B cell (primary cell): ENCODE data around the gene SH2D3C. TPM values are rescaled to one million over a fixed set of nuclear protein-coding genes. Genes with fewer than 3 reads are reported as not detected.

Experiments used
- ATAC-seq: fragments of 200-7000 bp; cut with Tn5 transposase; one replicate; pipeline ENCODE4 v1.10.0; 2021; ENCODE audit warnings: low read depth, mild to moderate bottlenecking, moderate number of reproducible peaks, moderate library complexity
- CTCF ChIA-PET: fragments of 350-600 bp; sonication (Branson Sonifier 250); formaldehyde crosslinking; loops from one replicate; lab custom pipeline; 2021; ENCODE audit warnings: antibody characterized with exemption, inconsistent platforms; lab: Charles Lee
- POLR2A ChIA-PET: fragments of 350-600 bp; sonication (Branson Sonifier 250); formaldehyde crosslinking; loops from one replicate; lab custom pipeline; 2021; ENCODE audit warnings: antibody characterized with exemption; lab: Charles Lee
- DNase-seq: peaks from one replicate; pipeline ENCODE4 v3.0.0; 2013
- H2AFZ ChIP-seq: 2 replicates; pipeline ENCODE4 v1.6.1; 2012; ENCODE audit warnings: mild to moderate bottlenecking, low read depth, low read length; ENCODE audit not compliant: insufficient read depth, poor library complexity, severe bottlenecking
- H3K27ac ChIP-seq, 2 donors: 1 replicate in 1 of 2; 2 replicates in 1 of 2; pipeline ENCODE4 v1.5.1; 2012 to 2013; ENCODE audit warnings: low read length in 2 of 2, mild to moderate bottlenecking in 2 of 2, moderate library complexity in 1 of 2
- H3K27me3 ChIP-seq, 4 experiments: fragments of 200-600 bp in 1 of 4; sonication (generic) in 1 of 4; replicated peaks in 1 of 4; 1 replicate in 2 of 4; 2 replicates in 2 of 4; pipeline versions ENCODE4 v1.6.1 to v1.7.0; 2013 to 2016; ENCODE audit warnings: low read length in 3 of 4, mild to moderate bottlenecking in 2 of 4, mixed read lengths in 1 of 4, moderate library complexity in 1 of 4; ENCODE audit not compliant: insufficient read depth in 4 of 4, control insufficient read depth in 3 of 4; ENCODE audit errors: control extremely low read depth in 1 of 4
- H3K36me3 ChIP-seq, 2 experiments: replicated peaks in 1 of 2; 1 replicate in 1 of 2; 2 replicates in 1 of 2; pipeline versions ENCODE4 v1.6.1 to v1.7.1; 2013; ENCODE audit warnings: low read length in 1 of 2; ENCODE audit not compliant: insufficient read depth in 2 of 2, control insufficient read depth in 1 of 2; ENCODE audit errors: control extremely low read depth in 1 of 2, extremely low read depth in 1 of 2
- H3K4me1 ChIP-seq, 2 donors: fragments of 200-600 bp in 1 of 2; sonication (generic) in 1 of 2; 1 replicate in 1 of 2; 2 replicates in 1 of 2; pipeline versions ENCODE4 v1.5.1 to v1.6.1; 2013 to 2017; ENCODE audit warnings: low read length in 2 of 2; ENCODE audit not compliant: control insufficient read depth in 2 of 2, insufficient read depth in 2 of 2
- H3K4me2 ChIP-seq: replicated peaks from 2 replicates; pipeline ENCODE3; 2012; ENCODE audit warnings: mild to moderate bottlenecking, low read depth, low read length; ENCODE audit not compliant: poor library complexity, severe bottlenecking
- H3K4me3 ChIP-seq, 5 experiments: fragments of 200-600 bp in 1 of 5; sonication (generic) in 1 of 5; 1 replicate in 3 of 5; 2 replicates in 2 of 5; pipeline versions ENCODE4 v1.5.1 to v1.7.0; 2011 to 2016; ENCODE audit warnings: low read length in 4 of 5, mild to moderate bottlenecking in 4 of 5, low read depth in 2 of 5, control low read depth in 1 of 5, moderate library complexity in 1 of 5; ENCODE audit not compliant: insufficient read depth in 1 of 5; ENCODE audit errors: control extremely low read depth in 1 of 5, extremely low read depth in 1 of 5
- H3K79me2 ChIP-seq: fragments of 200-600 bp; sonication (generic); one replicate; pipeline ENCODE4 v1.6.0; 2016; ENCODE audit warnings: low read length; ENCODE audit not compliant: control insufficient read depth, insufficient read depth
- H3K9ac ChIP-seq: fragments of 200-600 bp; sonication (generic); 2 replicates; pipeline ENCODE4 v1.6.1; 2017; ENCODE audit warnings: mild to moderate bottlenecking, low read length, moderate library complexity
- H3K9me3 ChIP-seq, 3 donors: one replicate each; pipeline versions ENCODE4 v1.6.1 to v1.7.1; 2013; ENCODE audit warnings: low read length in 2 of 3; ENCODE audit not compliant: control insufficient read depth in 2 of 3, insufficient read depth in 1 of 3; ENCODE audit errors: control extremely low read depth in 1 of 3
- H4K20me1 ChIP-seq: 2 replicates; pipeline ENCODE4 v1.6.0; 2012; ENCODE audit warnings: mild to moderate bottlenecking, low read length; ENCODE audit not compliant: insufficient read depth, control insufficient read depth, poor library complexity, severe bottlenecking
- H3K27ac Mint-ChIP-seq: one replicate; pipeline ENCODE4 v1.8.0; 2021; ENCODE audit warnings: mixed read lengths
- H3K27me3 Mint-ChIP-seq: one replicate; pipeline ENCODE4 v1.8.0; 2021; ENCODE audit warnings: mixed read lengths
- H3K4me1 Mint-ChIP-seq: one replicate; pipeline ENCODE4 v1.8.0; 2021; ENCODE audit warnings: mixed read lengths
- H3K4me3 Mint-ChIP-seq: one replicate; pipeline ENCODE4 v1.8.0; 2021; ENCODE audit warnings: mixed read lengths
- H3K9me3 Mint-ChIP-seq: one replicate; pipeline ENCODE4 v1.8.0; 2022; ENCODE audit warnings: mixed read lengths; ENCODE audit not compliant: insufficient read depth
- EZH2 ChIP-seq: IDR thresholded peaks from 2 replicates; pipeline ENCODE4 v1.6.1; 2012; ENCODE audit warnings: borderline replicate concordance, low read depth, mild to moderate bottlenecking, moderate library complexity, low read length; ENCODE audit not compliant: insufficient read depth, poor library complexity, severe bottlenecking
- WGBS: methylation state at CpG from one replicate; pipeline ENCODE4 v1.1.5; 2013; ENCODE audit warnings: missing lambda C conversion rate; ENCODE audit not compliant: insufficient coverage; 5-methylcytosine and 5-hydroxymethylcytosine counted together
- intact Hi-C: fragments of 100-400 bp; cut with micrococcal nuclease; formaldehyde crosslinking; loops from one replicate; pipeline ENCODE4 v1.10.0; 2022
- polyA plus RNA-seq: library from polyadenylated mRNA; depleted of rRNA; stranded (reverse); fragments of >200 nt; gene quantifications from 2 replicates; pipeline ENCODE4 v1.2.3, GENCODE V29; 2012
- total RNA-seq, 2 donors: library from RNA; stranded (reverse); fragments of 120-200 nt in 1 of 2; gene quantifications; 1 replicate in 1 of 2; 2 replicates in 1 of 2; pipeline versions ENCODE4 v1.2.3 to v1.2.4, GENCODE V29; 2013 to 2022
- TF ChIP-seq, protein P1 (sequence below): fragments of 200-600 bp; IDR thresholded peaks from one replicate; pipeline ENCODE4 v1.8.0; 2022; ENCODE audit warnings: antibody characterized with exemption, mild to moderate bottlenecking

SH2D3C gene
- total and polyA plus RNA-seq, 2 donors (not counting 1 experiment from before 2014, with no cell fraction given): 66.3 to 85.5 TPM

DNA sequence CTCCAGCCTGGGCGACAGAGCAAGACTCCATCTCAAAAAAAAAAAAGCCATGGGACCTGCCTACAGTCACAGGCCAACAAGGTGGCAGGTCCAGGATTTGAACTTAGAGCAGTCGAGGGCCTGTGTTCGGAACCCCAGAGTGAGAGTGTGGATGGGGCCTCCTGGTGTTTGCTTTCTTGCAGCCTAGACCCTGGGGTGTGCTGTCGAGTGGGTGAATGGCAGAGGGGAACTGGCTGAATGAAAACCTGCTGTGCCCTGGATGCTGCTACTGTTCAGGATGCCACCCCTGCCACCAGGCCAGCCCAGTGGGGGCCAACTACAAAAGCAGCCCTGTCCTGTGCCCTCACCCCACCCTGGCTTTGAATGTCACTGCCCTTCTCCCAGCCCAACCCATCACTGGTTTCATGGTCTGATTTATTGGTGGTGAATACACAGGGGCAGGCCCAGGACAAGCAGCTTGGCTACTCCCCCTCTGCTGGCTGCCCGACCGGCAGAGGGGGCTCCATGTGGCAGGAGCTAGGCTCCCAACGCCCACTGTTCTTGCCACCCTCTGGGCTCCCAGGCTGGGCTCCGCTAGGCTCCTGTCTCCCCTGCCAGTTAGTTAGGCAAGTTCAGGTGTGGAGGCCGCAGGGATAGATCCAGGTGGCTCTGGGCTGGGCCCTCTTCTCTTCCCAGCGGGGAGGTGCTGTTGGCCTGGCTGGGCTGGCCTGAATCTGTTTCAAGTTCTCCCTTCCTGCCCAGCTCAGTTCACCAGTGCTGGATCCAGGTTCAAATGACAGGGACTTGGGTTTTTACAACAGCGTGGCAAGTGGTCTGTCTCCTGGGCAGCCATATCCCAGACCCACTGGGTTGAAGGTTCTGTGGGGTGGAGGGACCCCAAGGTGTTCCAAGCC lies 36.4 kb upstream of the SH2D3C start:
- WGBS: 93% methylated on average over 11 of the region's 11 CpGs
- POLR2A ChIA-PET: interaction anchor here (0.6 to 0.7 kb wide), 2 partner anchors 10 to 26 kb away, joined by 5 to 8 read pairs; no protein-coding TSS in a partner anchor
- no peaks in the 10 kb centered on the region for H3K4me1 Mint-ChIP-seq

More for the DNA sequence above, 36.4 kb upstream of the SH2D3C start:
- no peak for TF ChIP-seq EZH2
- TF ChIP-seq, protein P1, sequence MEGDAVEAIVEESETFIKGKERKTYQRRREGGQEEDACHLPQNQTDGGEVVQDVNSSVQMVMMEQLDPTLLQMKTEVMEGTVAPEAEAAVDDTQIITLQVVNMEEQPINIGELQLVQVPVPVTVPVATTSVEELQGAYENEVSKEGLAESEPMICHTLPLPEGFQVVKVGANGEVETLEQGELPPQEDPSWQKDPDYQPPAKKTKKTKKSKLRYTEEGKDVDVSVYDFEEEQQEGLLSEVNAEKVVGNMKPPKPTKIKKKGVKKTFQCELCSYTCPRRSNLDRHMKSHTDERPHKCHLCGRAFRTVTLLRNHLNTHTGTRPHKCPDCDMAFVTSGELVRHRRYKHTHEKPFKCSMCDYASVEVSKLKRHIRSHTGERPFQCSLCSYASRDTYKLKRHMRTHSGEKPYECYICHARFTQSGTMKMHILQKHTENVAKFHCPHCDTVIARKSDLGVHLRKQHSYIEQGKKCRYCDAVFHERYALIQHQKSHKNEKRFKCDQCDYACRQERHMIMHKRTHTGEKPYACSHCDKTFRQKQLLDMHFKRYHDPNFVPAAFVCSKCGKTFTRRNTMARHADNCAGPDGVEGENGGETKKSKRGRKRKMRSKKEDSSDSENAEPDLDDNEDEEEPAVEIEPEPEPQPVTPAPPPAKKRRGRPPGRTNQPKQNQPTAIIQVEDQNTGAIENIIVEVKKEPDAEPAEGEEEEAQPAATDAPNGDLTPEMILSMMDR: no peak
- no peak overlapping the region for H3K9ac ChIP-seq
- H3K4me3 ChIP-seq: no peak overlapping the region
- peaks cover 0 to 4% (median 0%) of the 10 kb centered on the region in 3 donors for H3K9me3 ChIP-seq
- no peaks in the 10 kb centered on the region for H3K27me3 ChIP-seq
- no peak for ATAC-seq
- H2AFZ ChIP-seq: no peak overlapping the region
- H3K79me2 ChIP-seq: no peaks in the 10 kb centered on the region
- DNase-seq: no peak
- no peaks in the 10 kb centered on the region for H3K4me1 ChIP-seq
- H3K36me3 ChIP-seq: peaks cover 0 to 45% of the 10 kb centered on the region in 2 experiments
- Mint-ChIP-seq H3K27me3 (no peaks in the 10 kb centered on the region), H3K27ac (no peak overlapping the region), H3K4me3 (no peak overlapping the region), H3K9me3 (no peaks in the 10 kb centered on the region)
- CTCF ChIA-PET: no interaction called here
- H3K4me2 ChIP-seq: no peak overlapping the region
- no peaks in the 10 kb centered on the region for H4K20me1 ChIP-seq
- no peak overlapping the region for H3K27ac ChIP-seq
- intact Hi-C loops: no loop called here
